GM19238 (cell line): Measurements from ENCODE around the gene ZNG1C.
"Not testable (repeated sequence)": the region's sequence is repeated elsewhere in the genome, so short reads cannot be mapped to it uniquely, and the experiment has no call there.

Experiments used
- DNase-seq: peaks from one replicate; pipeline ENCODE4 v3.0.0; 2011; ENCODE audit warnings: low spot score; ENCODE audit not compliant: insufficient read length

The ZNG1C gene

GRCh38 chr9:68342265-68343025 is 100.7 kb downstream of the ZNG1C start:
- DNase-seq = not testable (repeated sequence)

- DNase-seq = not testable (repeated sequence)
Observed at GRCh38 chr9:68343242-68343641, 101.5 kb downstream of the ZNG1C start.

GRCh38 chr9:68343992-68344391 is 102.2 kb downstream of the ZNG1C start:
- not testable (repeated sequence) for DNase-seq
